Hair follicle dermal papilla cell (primary cell): ENCODE results near the gene SGF29. TPM values are rescaled to one million over a fixed set of nuclear protein-coding genes. Genes with fewer than 3 reads are reported as not detected.

Experiments used
- total RNA-seq: library from RNA; depleted of rRNA; stranded (reverse); fragments of >200 nt; gene quantifications from 2 replicates; pipeline ENCODE4 v1.2.3, GENCODE V29; 2012

SGF29 gene
- total RNA-seq: 8.8 and 8.9 TPM in 2 replicates

DNA sequence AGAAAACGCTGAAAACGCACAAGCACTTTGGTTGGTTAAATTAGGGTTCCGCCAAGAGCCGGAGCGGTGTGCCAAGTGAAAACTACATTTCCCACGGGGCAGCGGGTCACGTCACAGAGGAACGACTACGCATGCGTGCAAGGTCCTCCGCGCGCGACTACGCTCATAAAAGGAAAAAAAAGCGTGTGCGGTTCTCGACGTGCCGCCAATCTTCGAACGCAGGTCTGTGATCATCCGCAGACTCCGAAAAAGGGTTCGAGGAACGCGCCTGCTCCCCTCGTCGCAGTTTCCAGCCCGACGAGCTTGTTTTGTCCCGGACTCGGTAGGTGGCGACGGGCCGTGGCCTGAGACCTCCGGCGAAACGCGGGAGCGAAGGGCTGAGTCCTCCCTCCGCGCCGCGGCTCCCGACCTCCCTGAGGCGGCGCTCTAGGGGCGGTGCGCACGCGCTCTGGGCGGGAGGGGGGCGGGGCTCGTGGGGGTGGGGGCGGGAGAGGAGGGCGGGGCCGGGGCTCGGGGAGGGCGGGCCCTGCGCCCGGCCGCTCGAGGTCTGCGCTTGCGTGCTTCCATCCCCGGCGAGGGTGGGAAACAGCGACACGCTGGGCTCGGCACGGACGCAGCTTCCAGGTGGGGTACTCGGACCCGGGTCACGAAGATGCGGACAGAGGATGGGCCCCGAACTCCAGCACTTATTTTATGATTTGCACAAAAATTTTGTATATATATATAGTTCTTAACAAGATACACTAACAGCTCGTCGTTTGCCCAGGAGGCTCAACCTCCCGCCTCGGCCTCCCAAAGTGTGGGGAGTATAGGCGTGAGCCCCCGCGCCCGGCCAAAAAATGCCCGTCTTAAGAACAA lies at the start of gene SGF29:
TSS of gene SGF29 (plus strand) at position 145 of the 858 bp plus-strand sequence. CDS start 27,150 bp downstream, outside the sequence.

DNA sequence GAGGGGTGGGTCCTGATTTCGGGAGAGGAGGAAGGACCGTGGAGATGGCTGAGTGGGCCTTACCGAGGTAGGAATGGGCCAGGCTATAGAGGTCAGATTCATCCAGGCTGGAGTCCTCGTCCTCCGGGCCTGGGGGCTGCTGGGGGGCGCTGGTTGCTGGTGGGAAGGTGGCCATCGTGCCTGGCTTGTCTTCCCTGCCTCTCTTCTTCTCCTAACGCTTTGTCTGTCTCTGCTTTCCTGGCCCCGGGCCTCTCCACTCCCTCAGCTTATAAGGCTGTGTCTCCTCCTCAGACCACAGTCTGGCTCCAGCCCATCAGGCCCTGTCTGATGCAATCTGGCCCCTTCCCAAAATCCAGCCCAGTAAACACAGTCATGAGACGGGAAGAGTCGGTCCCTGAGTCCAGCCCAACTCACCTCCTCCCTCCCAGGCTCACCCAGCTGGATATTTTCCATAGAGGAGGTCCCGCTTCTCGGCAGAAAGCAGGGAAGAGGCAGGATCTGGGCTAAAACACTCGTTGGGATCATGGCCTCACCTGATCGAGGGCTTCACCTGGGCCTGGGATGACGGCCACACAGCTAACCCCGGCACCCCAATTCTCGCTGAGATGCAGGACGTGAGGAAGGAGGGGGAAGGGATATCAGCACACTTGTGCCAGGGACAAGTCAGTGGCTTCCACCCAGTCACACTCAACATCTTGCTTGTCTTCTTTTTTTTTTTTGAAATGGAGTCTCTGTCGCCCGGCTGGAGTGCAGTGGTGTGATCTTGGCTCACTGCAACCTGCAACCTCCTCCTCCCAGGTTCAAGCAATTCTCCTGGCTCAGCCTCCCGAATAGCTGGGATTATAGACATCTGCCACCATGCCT lies 14.8 kb upstream of the SGF29 start, which contains the start of gene NUPR1:
TSS of gene NUPR1 (minus strand) at position 242 of the 864 bp plus-strand sequence. CDS start at position 175, 67 bp downstream.

DNA sequence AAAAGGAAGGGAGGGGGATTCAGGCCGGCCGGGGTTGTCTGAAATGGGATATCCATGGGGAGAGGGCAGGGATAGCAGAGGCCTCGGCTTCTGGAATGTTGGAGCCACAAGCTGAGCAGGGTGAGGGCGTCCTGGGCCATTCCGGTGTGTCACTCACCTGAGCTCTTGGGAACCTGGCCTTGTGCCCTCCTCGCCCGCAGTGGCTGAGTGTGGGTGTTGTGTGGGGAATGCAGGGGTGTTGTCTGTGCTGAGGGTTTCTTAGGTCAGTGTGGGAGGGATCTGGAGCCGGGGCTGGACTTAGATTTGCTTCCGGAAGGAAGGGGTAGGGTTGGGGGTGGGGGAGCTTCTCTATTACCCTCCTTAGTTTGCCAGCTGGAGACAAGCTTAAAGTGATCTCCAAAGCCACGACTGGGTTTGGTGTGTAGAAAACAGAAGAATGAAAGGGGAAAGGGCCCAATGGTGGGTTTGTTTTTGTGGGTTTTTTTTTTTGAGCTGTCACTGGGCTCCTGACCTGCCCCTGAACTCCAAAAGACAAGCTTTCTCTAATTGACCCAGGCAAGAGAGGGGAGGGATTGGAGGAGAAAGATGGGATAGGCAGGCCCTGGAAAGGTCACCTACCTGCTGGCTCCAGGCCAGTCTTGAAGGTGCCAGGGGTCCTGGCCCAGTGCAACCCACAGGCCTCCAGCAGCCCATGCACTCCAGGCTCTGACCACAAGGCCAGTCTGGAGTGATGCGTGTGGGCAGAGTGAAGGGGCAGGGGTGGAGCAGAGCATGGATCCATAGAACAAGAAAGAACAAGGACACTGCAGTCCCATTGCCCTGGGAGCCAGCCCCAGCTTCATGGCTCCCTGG lies 43.3 kb downstream of the SGF29 start, which contains the start of gene SULT1A2:
TSS of gene SULT1A2 (minus strand) at position 211 of the 852 bp plus-strand sequence. CDS start 1,120 bp downstream, outside the sequence.

DNA sequence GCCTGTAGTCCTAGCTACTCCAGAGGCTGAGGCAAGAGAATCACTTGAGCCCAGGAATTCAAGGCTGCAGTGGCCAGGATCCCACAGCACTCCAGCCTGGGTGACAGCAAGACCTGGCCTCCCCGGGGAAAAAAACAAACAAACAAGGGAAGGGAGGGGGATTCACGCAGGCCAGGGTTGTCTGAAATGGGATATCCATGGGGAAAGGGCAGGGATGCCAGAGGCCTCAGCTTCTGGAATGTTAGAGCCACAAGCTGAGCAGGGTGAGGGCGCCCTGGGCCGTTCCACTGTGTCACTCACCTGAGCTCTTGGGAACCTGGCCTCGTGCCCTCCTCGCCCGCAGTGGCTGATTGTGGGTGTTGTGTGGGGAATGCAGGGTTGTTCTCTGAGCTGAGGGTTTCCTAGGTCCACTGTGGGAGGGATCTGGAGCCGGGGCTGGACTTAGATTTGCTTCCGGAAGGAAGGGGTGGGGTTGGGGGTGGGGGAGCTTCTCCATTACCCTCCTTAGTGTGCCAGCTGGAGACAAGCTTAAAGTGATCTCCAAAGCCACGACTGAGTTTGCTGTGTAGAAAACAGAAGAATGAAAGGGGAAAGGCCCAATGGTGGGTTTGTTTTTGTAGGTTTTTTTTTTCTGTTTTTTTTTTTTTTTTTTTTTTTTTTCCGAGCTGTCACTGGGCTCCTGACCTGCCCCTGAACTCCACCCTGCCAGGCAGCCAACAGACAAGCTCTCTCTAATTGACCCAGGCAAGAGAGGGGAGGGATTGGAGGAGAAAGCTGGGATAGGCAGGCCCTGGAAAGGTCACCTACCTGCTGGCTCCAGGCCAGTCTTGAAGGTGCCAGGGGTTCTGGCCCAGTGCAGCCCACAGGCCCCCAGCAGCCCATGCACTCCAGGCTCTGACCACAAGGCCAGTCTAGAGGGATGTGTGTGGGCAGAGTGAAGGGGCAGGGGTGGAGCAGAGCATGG lies 56.2 kb downstream of the SGF29 start, which contains the start of gene SULT1A1:
TSS of gene SULT1A1 (minus strand) at position 414 of the 964 bp plus-strand sequence. CDS start 1,189 bp downstream, outside the sequence.

DNA sequence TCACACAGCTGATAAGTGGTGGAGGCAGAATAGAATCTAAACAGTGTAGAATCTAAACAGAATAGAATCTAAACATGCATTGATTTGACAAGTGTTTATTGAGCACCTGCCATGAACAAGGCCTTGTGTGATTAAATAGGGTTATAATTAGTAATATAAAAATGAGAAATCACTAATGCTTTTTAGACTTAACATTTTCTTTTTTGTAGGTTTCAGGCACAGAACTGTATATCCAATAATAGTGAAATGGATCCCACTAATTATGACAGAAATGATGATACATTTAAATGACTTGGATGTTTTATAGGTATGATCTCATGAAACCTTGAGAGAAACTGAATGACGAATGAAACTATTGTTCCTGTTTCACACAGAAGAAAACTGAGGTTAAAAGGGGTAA lies 84.0 kb downstream of the SGF29 start, which contains the start of gene NPIPB8:
TSS of gene NPIPB8 (plus strand) at position 301 of the 400 bp plus-strand sequence. CDS start 296 bp downstream, outside the sequence.

Other genes with a start within 250 kb of the SGF29 start
- gene NPIPB6, start 190.4 kb upstream of the SGF29 start, total RNA-seq: not detected in 2 replicates
- gene EIF3CL, start 150.1 kb upstream of the SGF29 start, total RNA-seq: 37.6 and 48.9 TPM in 2 replicates
- not detected in 2 replicates for gene NPIPB7, start 81.6 kb upstream of the SGF29 start, total RNA-seq
- 16.0 and 16.4 TPM in 2 replicates for gene CLN3, start 61.8 kb upstream of the SGF29 start, total RNA-seq
- gene APOBR, start 59.3 kb upstream of the SGF29 start, total RNA-seq: not detected in 2 replicates
- gene IL27, start 47.1 kb upstream of the SGF29 start, total RNA-seq: not detected in 2 replicates
- 25.2 and 49.5 TPM in 2 replicates for gene NUPR1, start 14.9 kb upstream of the SGF29 start, total RNA-seq
- not detected in 2 replicates for gene SULT1A2, start 43.1 kb downstream of the SGF29 start, total RNA-seq
- gene SULT1A1, start 56.1 kb downstream of the SGF29 start, total RNA-seq: 0.16 and 0.61 TPM in 2 replicates
- gene NPIPB8, start 84.1 kb downstream of the SGF29 start, total RNA-seq: not detected in 2 replicates
- gene EIF3C, start 157.5 kb downstream of the SGF29 start, total RNA-seq: 56.1 and 69.3 TPM in 2 replicates
- gene NPIPB9, start 197.9 kb downstream of the SGF29 start, total RNA-seq: 2.7 and 4.4 TPM in 2 replicates